Stimulated activated CD8-positive, alpha-beta memory T cell treated with anti-CD3 and anti-CD28 coated beads, Interleukin-12 subunit alpha, Interleukin-12 subunit beta, amount 100 ng/mL, for 24 hours (primary cell): ENCODE data around the gene PBX4.
"Not testable (repeated sequence)": the region's sequence is repeated elsewhere in the genome, so short reads cannot be mapped to it uniquely, and the experiment has no call there.

ENCODE experiments used
- DNase-seq: peaks from one replicate; pipeline ENCODE4 v3.0.0-alpha.2; 2020; ENCODE audit errors: extremely low read depth

The PBX4 gene, protein sequence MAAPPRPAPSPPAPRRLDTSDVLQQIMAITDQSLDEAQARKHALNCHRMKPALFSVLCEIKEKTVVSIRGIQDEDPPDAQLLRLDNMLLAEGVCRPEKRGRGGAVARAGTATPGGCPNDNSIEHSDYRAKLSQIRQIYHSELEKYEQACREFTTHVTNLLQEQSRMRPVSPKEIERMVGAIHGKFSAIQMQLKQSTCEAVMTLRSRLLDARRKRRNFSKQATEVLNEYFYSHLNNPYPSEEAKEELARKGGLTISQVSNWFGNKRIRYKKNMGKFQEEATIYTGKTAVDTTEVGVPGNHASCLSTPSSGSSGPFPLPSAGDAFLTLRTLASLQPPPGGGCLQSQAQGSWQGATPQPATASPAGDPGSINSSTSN

DNA sequence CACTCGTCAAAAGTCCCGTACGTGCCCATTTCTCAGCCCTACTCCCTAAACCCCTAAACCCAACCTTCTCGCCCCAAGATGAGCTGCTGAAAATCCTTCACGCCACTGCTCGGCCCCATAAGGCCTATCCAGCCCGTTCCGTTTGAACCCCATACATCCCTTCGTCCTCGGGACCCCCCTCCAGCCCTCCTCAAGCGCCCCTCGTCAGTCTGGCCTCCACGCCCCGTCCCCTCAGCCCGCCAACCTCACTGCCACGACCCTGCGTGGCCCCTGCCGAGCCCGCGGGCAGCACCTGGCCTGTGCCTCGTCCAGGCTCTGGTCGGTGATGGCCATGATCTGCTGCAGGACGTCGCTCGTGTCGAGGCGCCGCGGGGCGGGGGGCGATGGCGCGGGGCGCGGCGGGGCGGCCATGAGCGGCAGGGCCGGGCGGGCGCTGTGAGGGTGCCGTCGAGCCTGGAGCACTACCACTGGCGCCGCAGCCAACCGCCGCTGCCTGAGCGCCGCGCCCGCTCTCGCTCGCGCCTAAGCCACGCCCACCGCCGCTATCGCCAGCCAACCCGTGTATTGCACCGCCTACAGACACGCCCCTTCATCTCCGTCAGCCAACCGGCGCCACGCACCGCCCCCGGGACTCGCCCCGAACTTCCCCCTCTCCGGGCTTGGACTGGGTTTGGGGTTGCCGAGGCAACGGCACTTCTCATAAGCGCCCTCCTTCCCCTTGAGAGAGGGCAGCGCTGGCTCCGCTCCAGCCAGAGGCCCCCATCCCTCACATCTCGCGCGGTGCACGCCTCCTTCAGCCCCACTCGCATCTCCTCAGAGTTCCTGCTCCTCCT lies at the start of gene PBX4:
TSS of gene PBX4 (minus strand) at position 469 of the 833 bp plus-strand sequence. CDS start at position 411, 58 bp downstream.
- peak; percentile 98 for DNase-seq

DNA sequence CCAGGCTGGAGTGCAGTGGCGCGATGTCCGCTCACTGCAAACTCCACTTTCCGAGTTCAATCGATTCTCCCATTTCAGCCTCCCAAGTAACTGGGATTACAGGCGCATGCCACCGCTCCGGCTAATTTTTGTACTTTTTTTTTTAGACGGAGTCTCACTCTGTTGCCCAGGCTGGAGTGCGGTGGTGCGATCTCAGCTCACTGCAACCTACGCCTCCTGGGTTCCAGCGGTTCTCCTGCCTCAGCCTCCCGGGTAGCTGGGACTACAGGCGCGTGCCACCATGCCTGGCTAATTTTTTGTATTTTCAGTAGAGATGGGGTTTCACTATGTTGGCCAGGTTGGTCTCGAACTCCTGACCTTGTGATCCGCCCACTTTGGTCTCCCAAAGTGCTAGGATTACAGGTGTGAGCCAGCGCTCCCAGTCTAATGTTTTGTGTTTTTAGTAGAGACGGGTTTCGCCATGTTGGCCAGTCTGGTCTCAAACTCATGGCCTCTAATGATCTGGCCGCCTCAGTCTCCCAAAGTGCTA lies 47.0 kb upstream of the PBX4 start:
- DNase-seq = not testable (repeated sequence)

DNA sequence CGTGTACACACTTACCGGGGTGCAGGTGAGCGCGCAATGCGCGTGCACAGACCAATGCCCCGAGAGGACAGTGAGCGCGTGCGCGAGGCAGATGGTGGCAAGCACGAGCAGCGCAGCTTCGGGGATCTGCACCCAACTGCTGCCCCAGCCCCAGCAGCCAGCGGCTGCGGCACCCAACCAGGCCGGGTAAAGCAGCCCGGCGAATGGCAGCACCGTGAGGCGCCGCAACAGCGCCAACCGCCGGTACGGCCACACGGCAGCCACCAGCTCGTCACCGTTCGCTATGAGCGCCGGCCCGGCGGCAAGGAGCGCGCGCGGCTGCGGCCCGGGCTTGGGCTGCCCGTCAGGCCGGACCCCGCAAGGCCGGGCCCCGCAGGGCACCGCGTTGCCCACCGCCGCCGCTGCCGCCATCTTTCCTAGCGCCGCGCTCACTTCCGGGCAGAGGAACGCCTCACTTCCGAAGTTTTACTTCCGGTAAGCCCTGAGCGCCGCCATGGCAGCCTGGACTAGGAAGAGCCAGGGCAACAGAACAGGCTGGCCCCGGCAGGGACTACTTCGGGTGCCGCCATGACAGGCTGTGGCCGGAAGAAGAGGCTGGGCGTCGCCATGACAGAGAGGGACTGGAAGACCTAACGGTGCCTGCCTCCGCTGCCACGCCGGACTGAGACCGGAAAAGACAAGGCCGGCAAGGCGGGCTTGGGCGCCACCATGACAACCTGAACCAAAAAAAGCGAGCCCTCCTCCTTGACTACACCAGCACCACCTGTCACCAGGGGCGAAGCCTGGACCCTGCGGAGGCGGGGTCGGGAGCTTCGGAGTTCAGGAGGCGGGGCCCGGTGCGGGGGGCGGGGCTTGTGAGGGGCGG lies 45.0 kb upstream of the PBX4 start, which contains the start of gene ATP13A1:
TSS of gene ATP13A1 (minus strand) at position 421 of the 865 bp plus-strand sequence. CDS start at position 411, 10 bp downstream.
- DNase-seq = peak; percentile 82

DNA sequence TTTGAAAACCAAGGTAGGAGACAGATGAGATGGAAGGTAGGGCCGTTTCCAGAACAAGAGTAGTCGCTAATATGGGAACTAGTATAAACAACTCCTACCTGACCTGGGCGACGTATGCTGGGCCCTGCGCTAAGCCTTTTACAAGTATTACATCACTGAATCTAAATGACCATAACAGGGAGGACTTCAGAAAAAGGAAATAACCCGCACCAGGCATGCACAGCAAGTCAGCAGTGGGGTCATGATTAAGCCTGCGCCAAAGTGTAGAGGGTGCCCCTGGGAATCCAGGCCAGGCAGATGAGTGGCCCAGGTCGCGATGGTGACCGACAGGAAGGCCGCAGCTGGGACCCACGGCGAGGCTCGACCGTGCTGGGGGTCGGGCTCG lies 44.4 kb upstream of the PBX4 start:
- DNase-seq = no peak

DNA sequence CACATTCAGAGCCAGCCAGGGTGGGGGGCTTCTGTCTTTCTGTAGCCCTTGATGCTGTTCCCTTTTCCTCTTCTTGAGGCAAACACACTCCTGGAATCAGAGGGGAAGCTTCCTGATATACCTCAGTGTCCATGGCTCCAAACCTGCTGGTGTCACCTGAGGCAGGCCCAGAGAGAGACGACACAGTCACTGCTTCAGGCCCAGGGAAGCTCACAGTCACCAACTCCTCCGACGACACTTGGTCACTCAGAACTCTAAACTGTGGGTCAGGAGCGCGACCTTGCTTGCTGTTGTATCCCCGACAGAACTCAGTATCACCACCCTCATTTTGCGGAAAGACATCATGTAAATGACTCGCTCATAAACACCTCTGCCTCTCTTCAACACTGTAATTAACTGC lies 43.9 kb upstream of the PBX4 start:
- DNase-seq = no peak

DNA sequence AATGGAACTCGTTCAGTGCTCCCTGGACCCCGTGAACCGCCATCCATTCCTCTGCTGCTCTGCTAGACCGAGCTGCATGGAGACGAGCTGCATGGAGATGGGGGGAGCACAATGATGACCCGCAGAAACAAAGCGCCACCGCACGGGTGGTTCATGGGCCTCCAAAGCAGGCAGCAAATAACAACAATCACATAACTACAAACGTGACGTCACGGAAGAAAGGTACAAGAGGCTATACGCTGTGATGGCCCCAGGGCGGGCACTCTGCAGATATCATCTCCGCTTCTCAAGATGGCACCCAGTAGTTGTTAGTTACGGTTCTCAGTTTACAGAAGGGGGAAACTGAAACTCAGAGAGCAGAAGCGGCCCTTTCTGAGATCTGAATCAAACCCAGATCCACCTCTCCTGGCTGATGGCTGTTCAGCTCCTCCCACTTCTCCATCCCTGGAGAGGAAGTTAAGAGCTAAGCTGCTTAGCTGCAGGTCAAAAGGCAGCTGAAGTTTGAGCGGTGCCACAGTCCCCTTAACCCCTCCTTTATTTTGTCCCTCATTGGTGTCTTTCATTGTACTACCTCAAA lies 43.3 kb upstream of the PBX4 start:
- no peak for DNase-seq

DNA sequence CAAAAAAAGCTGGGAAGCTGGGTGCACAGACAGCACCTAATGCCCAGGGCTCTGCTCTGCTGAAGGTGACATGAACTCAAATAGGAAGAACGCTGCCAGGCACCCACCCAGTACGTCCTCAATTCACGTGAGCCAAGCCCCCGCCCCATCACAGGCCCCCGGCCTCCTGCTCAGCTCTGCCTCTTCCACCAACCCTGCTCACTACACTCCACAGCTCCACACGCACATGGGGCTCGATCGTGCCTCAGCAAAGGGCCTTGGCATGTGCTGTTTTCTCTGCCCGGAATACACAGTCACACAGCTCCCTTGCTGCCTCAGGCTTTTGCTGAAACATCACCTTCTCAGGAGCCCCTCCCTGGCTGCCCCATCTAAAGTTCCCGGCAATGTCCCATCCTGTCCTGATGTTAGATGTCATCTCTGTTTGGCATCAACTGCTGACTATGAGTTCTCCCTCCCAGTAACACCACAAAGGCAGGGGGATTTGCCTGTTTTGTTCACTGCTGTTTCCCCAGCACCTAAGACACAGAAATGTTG lies 42.7 kb upstream of the PBX4 start:
- no peak for DNase-seq

DNA sequence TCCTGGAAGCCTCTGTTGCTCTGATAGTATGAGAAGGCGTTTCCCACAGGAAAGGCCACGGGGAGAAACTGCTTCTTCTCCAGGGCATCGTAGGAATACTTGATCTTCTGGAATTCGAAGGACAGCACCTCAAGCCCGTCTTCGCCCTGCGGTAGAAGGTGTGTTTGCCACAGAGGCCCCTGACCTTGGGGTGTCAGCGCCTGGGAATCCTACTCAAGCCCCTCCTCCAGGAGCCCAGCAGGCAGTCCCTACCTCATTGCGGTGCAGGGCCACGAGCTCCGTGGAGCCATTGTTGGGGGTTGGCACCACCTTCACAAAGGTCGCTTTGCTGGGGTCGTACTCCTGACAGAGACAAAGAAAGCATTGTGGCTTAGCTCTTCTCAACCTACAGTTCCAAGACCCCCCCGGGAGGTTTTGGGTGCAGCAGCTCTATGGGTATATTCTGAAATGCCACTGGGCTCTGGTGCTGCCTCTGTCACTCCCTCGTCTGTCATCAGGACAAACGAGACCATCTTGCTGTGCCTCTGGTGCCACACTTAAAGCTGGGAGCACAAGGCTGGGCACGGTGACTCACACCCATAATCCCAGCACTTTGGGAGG lies 41.3 kb upstream of the PBX4 start:
- no peak for DNase-seq

DNA sequence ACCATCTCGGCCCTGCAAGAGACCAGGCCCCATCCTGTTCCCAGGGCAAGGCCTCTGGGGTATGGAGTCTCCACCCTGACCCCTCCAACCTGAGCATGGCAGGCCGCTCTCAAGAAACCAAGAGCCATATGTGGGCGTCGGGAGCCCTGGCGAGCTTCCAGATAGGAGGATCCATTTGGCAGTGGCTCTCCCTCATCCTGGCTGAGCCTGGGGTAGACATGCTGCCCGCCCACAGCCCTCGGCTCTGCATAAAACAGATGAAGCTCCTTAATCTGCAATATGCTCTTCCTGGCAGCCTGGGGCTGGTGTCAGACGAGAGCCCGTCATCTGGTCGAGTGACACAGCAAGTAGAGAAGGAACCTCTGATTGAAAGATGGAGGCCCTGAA lies 38.9 kb upstream of the PBX4 start:
- DNase-seq = no peak

DNA sequence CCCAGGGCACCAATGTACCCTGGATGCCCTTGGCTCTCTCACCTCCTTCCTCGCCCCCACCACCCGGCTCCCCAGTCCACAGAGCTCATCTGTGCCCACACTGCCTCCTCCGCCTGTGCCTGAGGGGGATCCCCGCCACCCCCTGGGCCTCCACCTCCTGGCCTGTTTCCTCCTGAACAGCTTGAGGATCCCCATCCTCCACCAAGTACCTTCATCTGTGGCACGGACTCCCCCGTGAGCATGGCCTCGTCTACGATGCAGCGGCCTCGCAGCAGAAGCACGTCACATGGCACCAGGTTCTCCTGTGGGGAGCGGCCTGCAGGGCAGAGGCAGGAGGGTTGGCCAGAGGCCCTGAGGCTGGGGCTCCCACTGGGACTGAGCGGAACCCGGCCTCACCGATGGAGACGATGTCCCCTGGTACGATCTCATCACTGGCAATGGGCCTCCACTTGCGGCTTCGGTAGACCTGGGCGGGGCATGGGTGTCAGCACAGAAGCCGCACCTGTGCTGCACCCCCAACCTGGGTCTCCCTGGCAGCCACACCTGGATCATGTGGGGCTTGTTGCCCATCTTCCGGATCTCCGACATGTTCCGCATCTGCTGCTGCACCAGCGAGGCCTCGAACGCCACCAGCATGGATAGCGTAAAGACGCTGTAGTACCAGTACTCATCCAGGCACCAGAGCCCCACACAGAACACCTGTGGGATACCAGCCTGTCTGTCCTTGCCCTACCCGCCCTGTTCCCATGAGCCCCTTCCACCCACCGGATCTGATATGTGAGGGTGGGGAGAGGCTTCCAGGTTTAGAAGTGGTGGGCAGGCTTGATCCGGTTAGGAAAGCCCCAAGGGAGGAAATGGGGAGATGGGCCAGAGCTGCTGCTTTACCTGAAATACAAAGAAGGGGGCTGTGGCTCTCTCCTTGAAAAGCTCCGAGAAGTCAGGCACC lies 38.2 kb upstream of the PBX4 start:
- no peak for DNase-seq

DNA sequence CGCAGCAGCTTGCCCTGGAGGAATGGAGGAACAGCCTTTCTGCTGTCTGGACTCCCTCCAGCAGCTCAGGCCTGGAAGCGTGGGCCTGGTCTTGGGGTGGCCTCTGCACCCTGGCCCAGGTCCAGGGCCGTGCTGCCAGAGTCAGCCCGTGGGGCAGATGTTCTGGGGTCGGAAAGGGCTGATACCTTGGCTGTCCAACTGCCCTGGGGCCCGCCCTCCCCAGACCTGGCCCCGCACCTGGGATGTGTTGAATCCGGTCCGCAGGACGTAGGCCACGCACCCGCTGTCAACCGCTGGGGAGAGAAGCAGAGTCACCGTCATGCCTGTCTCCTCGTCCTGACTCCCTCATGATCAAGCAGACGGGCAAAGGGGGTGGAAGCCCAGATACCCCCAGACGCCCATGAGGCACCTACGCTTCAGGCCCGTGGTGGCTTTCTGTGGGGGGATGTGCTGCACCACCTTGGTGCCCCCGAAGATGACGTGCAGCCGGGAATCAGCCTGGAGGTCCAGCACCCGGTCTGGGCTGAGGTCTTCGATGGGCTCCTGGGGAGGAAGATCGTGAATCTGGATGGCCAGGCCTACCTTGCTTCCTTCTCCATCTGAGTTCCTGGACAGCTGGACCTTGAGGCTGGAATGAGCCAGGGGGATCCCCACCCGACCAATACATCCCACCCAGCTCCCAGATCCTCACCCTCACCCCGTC lies 37.3 kb upstream of the PBX4 start:
- DNase-seq = no peak

DNA sequence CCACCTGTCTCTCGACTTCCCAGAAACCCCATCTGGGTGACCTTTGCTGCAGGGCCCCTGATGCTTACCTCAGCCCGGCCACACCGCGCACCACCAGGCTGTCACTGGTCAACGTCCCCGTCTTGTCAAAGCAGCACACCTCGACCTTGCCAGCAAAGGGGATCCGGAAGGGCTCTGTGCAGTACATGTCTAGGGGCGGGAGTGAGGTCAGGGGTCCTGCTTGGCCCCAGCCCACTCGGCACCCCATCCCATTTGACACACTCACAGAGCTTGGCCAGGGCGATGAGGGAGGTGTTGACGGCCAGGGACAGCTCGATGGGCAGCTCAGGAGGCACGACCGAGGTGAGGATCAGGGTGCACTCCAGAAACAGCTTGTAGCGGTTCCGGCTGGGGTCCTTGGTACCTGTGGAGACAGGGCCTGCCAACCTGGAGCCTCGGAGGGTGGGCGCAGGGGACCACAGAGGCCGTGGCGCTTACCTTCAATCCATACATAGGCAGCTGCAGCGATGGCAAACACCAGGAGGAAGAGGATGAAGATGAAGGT lies 36.6 kb upstream of the PBX4 start:
- no peak for DNase-seq

DNA sequence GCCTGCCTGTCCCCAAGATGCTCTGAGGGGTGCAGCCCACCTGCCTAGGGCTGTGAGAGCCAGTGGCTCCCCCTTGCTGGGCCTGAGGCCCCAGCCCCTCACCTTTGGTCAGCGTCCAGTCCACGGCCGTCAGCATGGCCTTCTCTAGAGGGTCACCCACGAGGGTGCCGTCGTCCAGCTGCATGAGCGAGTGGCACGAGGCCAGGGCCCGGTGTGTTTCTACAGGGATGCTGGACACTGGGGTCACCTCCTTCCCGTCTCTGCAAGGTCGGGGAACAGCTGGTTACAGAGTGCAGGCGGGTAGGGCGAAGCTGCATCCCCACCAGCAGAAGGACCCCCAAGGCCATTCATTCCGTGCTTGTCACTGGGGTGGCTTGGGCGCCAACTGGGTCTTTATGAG lies 36.0 kb upstream of the PBX4 start:
- no peak for DNase-seq

DNA sequence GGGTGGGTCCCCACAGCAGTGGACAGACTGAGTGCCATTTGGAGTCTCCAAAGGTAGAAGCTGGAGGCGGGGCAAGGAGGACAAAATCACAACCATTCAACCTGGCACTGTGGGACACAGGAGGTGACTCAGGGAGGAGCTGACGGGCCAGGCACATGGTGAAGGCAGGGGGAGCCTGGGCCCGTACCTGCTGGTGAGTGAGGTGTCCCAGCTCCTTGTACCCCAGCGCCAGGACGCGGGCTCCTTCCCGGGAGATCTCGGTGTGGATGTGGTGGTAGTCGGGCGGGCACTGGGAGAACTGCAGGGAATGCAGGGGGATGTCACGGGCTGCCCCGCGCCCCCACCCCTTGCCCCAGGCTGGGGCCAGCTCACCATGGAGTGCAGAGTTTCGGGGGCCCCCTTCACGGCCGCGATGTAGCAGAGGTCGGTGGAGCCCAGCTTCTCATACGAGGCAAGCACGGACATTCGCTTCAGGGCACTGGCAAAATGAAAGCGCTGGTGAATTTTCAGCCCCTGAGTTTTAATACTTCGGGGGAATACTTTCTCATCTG lies 35.2 kb upstream of the PBX4 start:
- DNase-seq = no peak

DNA sequence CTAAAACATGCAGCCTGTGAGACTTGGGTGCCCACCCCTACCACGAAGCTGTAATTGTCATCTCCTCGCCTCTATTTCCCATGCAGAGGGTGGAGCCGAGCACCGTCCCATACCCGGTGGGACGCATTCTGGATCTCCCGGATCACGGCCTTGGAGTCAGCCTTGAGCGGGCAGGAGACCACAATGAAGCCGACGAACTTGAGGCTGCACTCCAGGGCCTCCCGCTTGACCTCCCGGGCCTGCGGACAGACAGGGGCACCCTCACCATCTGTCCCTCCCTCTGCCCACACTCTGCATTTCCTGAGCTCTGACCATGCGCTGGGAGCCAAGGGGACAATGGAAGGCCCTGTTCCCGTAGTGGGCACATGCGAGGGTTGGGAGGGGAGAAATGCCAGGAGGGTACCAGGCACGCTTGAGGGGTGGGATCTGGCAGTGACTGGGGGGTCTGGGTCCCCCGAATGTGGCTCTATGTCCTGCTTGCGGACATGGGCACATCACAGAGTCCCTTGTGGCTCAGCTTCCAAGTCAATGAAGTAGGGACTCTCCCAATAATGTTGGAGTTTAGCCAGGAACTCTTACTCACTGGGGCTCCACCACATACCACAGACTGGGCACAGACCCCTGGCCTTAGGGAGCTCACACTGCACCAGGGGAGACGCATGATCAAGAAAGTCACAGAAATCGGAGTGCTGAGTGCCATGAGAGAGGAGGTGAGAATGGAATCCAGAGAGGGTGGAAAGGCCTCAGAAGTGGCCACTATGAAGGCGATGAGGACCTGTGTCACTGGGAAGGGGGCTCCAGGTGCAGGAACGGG lies 34.2 kb upstream of the PBX4 start:
- DNase-seq = no peak

DNA sequence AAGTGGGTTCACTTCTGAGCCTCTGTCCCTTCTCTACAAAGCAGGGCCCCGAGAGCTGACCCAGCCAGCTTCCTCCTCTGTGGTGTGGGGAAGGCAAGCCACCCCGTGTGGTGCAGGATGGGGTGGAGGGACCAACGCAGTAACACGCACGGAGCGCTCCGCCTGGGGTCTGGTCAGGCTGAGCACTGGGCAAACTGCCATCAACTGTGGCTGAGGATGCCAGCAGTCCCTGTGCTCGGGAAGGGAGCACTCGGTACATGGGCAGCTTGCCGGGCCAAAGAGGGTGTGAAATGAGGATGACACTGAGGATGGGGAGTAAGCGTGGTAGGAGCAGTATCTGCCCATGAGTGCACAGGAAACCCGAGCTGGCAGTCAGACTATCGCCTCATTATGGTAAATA lies 32.6 kb upstream of the PBX4 start:
- no peak for DNase-seq

DNA sequence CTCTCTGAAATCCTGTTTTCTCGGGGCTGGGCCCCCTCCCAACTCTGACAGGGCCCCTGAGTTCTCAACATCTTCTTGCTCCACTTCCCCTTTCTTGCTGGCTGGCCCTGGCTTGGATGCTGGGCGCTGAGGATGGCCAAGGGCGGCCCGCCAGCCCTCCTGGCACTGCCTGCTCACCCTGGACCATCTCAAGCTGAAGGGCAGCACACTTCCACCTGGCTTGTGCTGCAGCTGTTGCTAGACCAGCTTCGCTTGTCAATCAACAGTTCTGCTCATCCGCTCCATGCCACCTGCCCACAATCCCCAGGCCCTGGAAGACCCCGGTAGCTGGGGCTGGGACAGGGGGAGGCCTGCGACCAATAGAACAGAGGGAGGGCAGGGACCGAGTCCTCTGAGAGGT lies 31.8 kb upstream of the PBX4 start:
- no peak for DNase-seq
